ENCODE results near the gene XPO5. TPM values are rescaled to one million over a fixed set of nuclear protein-coding genes. Genes with fewer than 3 reads are reported as not detected.
"Not testable (repeated sequence)": the region's sequence is repeated elsewhere in the genome, so short reads cannot be mapped to it uniquely, and the experiment has no call there.

Gene XPO5
- total RNA-seq, 3 donors from 2014 or later, result 24.0 to 29.4 (median 29.2) TPM

DNA sequence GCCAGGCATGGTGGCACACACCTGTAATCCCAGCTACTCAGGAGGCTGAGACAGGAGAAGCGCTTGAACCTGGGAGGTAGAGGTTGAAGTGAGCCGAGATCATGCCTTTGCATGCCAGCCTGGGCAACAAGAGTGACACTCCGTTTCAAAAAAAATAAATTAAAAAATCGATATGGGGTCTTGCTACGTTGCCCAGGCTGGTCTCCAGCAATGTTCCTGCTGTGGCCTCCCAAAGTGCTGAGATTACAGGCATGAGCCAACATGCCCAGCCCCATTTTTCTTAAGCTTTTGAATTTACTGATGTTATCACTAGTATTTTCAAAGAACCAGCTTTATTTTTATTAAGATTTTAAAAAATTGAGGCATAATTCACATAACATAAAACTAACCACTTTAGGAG is 35.3 kb downstream of the XPO5 start:
- H3K4me1 ChIP-seq (ENCODE audit: low read depth), result no peaks in the 10 kb centered on the region
- no peak overlapping the region for H3K4me3 ChIP-seq
- no peaks in the 10 kb centered on the region for H3K36me3 ChIP-seq (ENCODE audit: low read depth)
- DNase-seq (no peak), ATAC-seq (no peak)
- H3K9me3 ChIP-seq, result no peaks in the 10 kb centered on the region
- TF ChIP-seq CTCF (IDR thresholded peaks at IDR 0.05), result no peak
- intact Hi-C loops (cut with DNase I, micrococcal nuclease), result loop anchor here in 1 of 2 donors (10.0 kb wide), 1 partner anchor 64 kb away; no protein-coding TSS in a partner anchor

DNA sequence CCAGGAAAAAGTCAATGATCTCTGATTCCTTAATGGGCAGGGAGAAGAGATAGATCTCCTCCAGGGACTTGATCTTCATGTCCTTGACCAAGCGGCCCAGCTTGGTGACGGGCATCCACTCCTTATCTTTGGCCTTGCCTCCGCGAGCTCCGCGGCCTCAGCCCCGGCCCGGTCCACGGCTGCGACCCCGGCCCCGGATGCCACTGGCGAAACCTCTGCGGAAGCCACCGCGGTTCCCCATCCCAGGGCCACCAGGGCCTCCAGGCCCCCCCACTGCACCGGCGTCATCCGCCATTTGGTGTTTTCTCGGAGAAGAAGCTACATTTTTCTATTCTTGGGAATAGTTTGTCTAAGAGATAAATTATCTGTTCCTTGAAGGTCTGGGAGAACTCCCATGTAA is 36.4 kb downstream of the XPO5 start:
- H3K4me1 ChIP-seq (ENCODE audit: low read depth); intact Hi-C loops (cut with DNase I, micrococcal nuclease); H3K36me3 ChIP-seq (ENCODE audit: low read depth); H3K9me3 ChIP-seq; ATAC-seq; H3K4me3 ChIP-seq; DNase-seq: not testable (repeated sequence)

DNA sequence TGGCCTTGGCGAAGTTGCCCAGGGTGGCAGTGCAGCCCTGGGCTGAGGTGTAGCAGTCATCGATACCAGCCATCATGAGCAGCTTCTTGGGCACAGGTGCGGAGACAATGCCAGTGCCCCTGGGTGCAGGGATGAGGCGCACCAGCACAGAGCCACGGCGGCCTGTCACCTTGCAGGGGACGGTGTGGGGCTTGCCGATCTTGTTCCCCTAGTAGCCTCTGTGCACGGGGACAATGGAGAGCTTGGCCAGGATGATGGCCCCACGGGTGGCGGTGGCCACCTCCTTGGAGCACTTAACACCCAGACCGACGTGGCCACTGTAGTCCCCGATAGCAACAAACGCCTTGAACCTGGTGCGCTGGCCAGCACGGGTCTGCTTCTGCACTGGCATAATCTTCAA is 36.9 kb downstream of the XPO5 start:
- H3K4me1 ChIP-seq (ENCODE audit: low read depth); H3K9me3 ChIP-seq; ATAC-seq; intact Hi-C loops (cut with DNase I, micrococcal nuclease); H3K36me3 ChIP-seq (ENCODE audit: low read depth); H3K4me3 ChIP-seq; DNase-seq: not testable (repeated sequence)

- intact Hi-C loops (cut with DNase I, micrococcal nuclease), result no loop called here
These were observed 43.6 kb downstream of the XPO5 start for GRCh38 chr6:43532201-43532600.

GRCh38 chr6:43524483-43524961 is 51.3 kb downstream of the XPO5 start:
- no peak overlapping the region for H3K4me3 ChIP-seq
- ATAC-seq, result peak; percentile 30
- no peak for TF ChIP-seq CTCF (IDR thresholded peaks at IDR 0.05)
- intact Hi-C loops (cut with DNase I, micrococcal nuclease), result no loop called here
- H3K4me1 ChIP-seq (ENCODE audit: low read depth), result no peaks in the 10 kb centered on the region
- H3K9me3 ChIP-seq, result no peaks in the 10 kb centered on the region
- DNase-seq, result no peak
- H3K36me3 ChIP-seq (ENCODE audit: low read depth), result peaks cover under 1% of the 10 kb centered on the region

More at GRCh38 chr6:43532201-43532600, 43.6 kb downstream of the XPO5 start:
- Histone ChIP-seq H3K4me1 (ENCODE audit: low read depth) (no peaks in the 10 kb centered on the region), H3K4me3 (no peak overlapping the region), H3K36me3 (ENCODE audit: low read depth) (peaks cover 4% of the 10 kb centered on the region), H3K9me3 (no peaks in the 10 kb centered on the region)
- ATAC-seq (no peak), DNase-seq (no peak)
- no peak for TF ChIP-seq CTCF (IDR thresholded peaks at IDR 0.05)

GRCh38 chr6:43523284-43523683 is 52.6 kb downstream of the XPO5 start:
- peaks cover 2% of the 10 kb centered on the region for H3K4me1 ChIP-seq (ENCODE audit: low read depth)
- ATAC-seq (no peak), DNase-seq (no peak)
- H3K4me3 ChIP-seq, result no peak overlapping the region
- H3K36me3 ChIP-seq (ENCODE audit: low read depth), result no peaks in the 10 kb centered on the region
- no peak for TF ChIP-seq CTCF (IDR thresholded peaks at IDR 0.05)
- intact Hi-C loops (cut with DNase I, micrococcal nuclease), result no loop called here
- no peaks in the 10 kb centered on the region for H3K9me3 ChIP-seq
